Measurements from ENCODE around the gene SLC66A2. TPM values are rescaled to one million over a fixed set of nuclear protein-coding genes. Genes with fewer than 3 reads are reported as not detected.

SLC66A2 gene
- total RNA-seq, 1 donor from 2014 or later: 30.5 TPM

GRCh38 chr18:79950515-79951341 is 725 bp downstream of the SLC66A2 start:
- no peak for DNase-seq (ENCODE audit: low read depth)
- Histone ChIP-seq H3K4me3 (ENCODE audit: low read depth, low read length) (peak overlapping the region; percentile 81), H3K36me3 (ENCODE audit: control insufficient read depth, insufficient read depth, low read length) (no peaks in the 10 kb centered on the region), H3K27me3 (ENCODE audit: control insufficient read depth, insufficient read depth, low read length) (no peaks in the 10 kb centered on the region)
- no peak for TF ChIP-seq CTCF (IDR thresholded peaks at IDR 0.05; ENCODE audit: insufficient read depth, low read length, poor library complexity, severe bottlenecking)

DNA sequence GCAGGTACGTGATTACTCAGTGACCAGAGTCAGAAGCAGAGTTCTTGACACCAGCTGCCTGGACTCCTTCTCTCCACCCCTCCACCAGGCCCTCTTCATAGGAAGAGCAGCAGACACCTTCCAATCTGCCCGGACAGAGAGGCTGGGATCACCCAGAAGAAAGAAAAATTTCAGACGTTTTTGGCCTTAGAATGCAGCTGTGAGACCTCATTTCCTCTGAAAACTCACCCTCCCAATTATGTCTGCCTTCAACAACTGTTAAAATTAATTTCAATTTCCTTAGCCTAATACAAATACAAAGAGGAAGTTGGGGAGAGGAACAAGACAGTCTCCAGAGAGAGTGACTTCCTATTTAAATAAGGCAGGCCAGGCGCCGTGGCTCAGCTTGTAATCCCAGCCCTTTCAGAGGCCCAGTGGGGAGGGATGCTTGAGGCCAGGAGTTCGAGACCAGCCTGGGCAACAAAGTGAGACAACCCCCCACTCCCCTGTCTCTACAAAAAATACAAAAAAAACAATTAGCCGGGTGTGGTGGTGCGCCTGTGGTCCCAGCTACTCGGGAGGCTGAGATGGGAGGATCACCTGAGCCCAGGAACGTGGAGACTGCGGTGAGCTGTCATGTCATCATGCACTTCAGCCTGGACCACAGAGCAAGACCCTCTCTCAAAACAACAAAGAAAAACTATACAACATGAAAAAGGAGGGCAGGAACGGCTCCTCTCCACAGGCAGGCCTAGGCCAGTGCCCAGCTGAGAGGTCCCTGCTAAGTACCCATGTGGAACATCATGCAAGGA is 1.6 kb downstream of the SLC66A2 start:
- no peak for TF ChIP-seq CTCF (IDR thresholded peaks at IDR 0.05; ENCODE audit: insufficient read depth, low read length, poor library complexity, severe bottlenecking)
- H3K36me3 ChIP-seq (ENCODE audit: control insufficient read depth, insufficient read depth, low read length): no peaks in the 10 kb centered on the region
- H3K4me3 ChIP-seq (ENCODE audit: low read depth, low read length): peak overlapping the region; percentile 81
- DNase-seq (ENCODE audit: low read depth): no peak
- H3K27me3 ChIP-seq (ENCODE audit: control insufficient read depth, insufficient read depth, low read length): no peaks in the 10 kb centered on the region

- DNase-seq (ENCODE audit: low read depth): no peak
These were observed 2.6 kb downstream of the SLC66A2 start for GRCh38 chr18:79948719-79949411.

GRCh38 chr18:79947881-79948610 is 3.4 kb downstream of the SLC66A2 start:
- TF ChIP-seq CTCF (IDR thresholded peaks at IDR 0.05; ENCODE audit: insufficient read depth, low read length, poor library complexity, severe bottlenecking): no peak
- Histone ChIP-seq H3K36me3 (ENCODE audit: control insufficient read depth, insufficient read depth, low read length) (no peaks in the 10 kb centered on the region), H3K4me3 (ENCODE audit: low read depth, low read length) (no peak overlapping the region), H3K27me3 (ENCODE audit: control insufficient read depth, insufficient read depth, low read length) (no peaks in the 10 kb centered on the region)
- no peak for DNase-seq (ENCODE audit: low read depth)

More at GRCh38 chr18:79948719-79949411, 2.6 kb downstream of the SLC66A2 start:
- TF ChIP-seq CTCF (IDR thresholded peaks at IDR 0.05; ENCODE audit: insufficient read depth, low read length, poor library complexity, severe bottlenecking): no peak
- H3K27me3 ChIP-seq (ENCODE audit: control insufficient read depth, insufficient read depth, low read length): no peaks in the 10 kb centered on the region
- no peaks in the 10 kb centered on the region for H3K36me3 ChIP-seq (ENCODE audit: control insufficient read depth, insufficient read depth, low read length)
- no peak overlapping the region for H3K4me3 ChIP-seq (ENCODE audit: low read depth, low read length)

DNA sequence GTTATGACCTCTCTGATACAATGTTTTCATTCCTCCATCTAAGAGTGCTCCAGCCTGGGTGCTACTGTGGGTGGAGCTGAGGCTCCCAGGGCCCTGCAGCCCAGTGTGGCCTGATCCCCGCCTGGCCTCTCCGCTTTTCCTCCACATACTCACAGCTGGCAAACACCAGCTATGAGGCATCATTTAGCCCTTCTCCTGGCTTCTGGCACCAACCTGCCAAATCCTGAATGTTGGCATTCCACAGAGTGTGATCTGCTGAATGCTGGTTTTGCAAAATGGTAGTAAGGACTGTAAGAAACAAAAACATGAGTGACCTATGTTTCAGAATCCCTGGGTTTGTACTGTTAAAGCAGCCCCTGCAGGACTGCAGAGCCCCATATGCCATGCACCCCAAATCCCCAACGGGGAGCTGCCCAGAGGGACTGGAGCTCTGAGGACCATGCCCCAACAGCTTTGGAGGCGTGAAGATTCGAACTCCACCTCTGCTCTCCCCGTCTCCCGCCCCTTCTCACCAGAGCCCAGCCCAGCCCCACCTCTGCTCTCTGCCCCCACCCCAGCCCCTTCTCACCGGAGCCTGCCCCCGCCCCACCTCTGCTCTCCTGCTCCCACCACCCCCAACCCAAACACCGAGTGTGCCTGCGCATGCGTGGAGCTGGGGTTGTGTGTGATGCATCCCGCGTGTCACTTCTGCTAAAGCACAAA is 4.2 kb downstream of the SLC66A2 start:
- Histone ChIP-seq H3K4me3 (ENCODE audit: low read depth, low read length) (no peak overlapping the region), H3K36me3 (ENCODE audit: control insufficient read depth, insufficient read depth, low read length) (no peaks in the 10 kb centered on the region), H3K27me3 (ENCODE audit: control insufficient read depth, insufficient read depth, low read length) (no peaks in the 10 kb centered on the region)
- TF ChIP-seq CTCF (IDR thresholded peaks at IDR 0.05; ENCODE audit: insufficient read depth, low read length, poor library complexity, severe bottlenecking): no peak
- DNase-seq (ENCODE audit: low read depth): no peak
